GM08714 (cell line): Measurements from ENCODE around the gene ZNF724.
"Not testable (repeated sequence)": the region's sequence is repeated elsewhere in the genome, so short reads cannot be mapped to it uniquely, and the experiment has no call there.

Experiments used
- H3K4me3 ChIP-seq: fragments of 200-500 bp; sonication (Bioruptor generic); 2 replicates; pipeline ENCODE4 v1.5.1; 2014; ENCODE audit warnings: mild to moderate bottlenecking, low read length, inconsistent platforms
- ZNF274 ChIP-seq: IDR thresholded peaks from 2 replicates; pipeline ENCODE4 v1.6.1; 2012; ENCODE audit warnings: mild to moderate bottlenecking, low read depth, low read length

ZNF724 gene

GRCh38 chr19:23249911-23250649 is at the start of gene ZNF724:
TSS of gene ZNF724 (minus strand) at chr19:23250394. CDS start at chr19:23250242, 152 bp downstream.
- no peak for TF ChIP-seq ZNF274

GRCh38 chr19:23294141-23294540 is 43.9 kb upstream of the ZNF724 start:
- no peak for TF ChIP-seq ZNF274
- no peak overlapping the region for H3K4me3 ChIP-seq

More at GRCh38 chr19:23249911-23250649, at the start of gene ZNF724:
- peak within 1 kb of the TSS; percentile 80 for H3K4me3 ChIP-seq

GRCh38 chr19:23289966-23290365 is 39.8 kb upstream of the ZNF724 start:
- H3K4me3 ChIP-seq, result not testable (repeated sequence)

- no peak for TF ChIP-seq ZNF274
- H3K4me3 ChIP-seq, result no peak overlapping the region
These were observed 37.4 kb upstream of the ZNF724 start for GRCh38 chr19:23287620-23288019.

- H3K4me3 ChIP-seq, result no peak overlapping the region
- TF ChIP-seq ZNF274, result no peak
These were observed 36.3 kb upstream of the ZNF724 start for GRCh38 chr19:23286477-23286876.

- H3K4me3 ChIP-seq, result no peak overlapping the region
- TF ChIP-seq ZNF274, result no peak
These were observed 35.8 kb upstream of the ZNF724 start for GRCh38 chr19:23285948-23286347.

- H3K4me3 ChIP-seq, result not testable (repeated sequence)
These were observed 35.1 kb upstream of the ZNF724 start for GRCh38 chr19:23285326-23285725.

GRCh38 chr19:23283925-23284324 is 33.7 kb upstream of the ZNF724 start:
- no peak overlapping the region for H3K4me3 ChIP-seq
- TF ChIP-seq ZNF274, result no peak

GRCh38 chr19:23281663-23282276 is 31.6 kb upstream of the ZNF724 start:
- H3K4me3 ChIP-seq, result no peak overlapping the region
- TF ChIP-seq ZNF274, result no peak

GRCh38 chr19:23278118-23278517 is 27.9 kb upstream of the ZNF724 start:
- not testable (repeated sequence) for H3K4me3 ChIP-seq

GRCh38 chr19:23273590-23274412 is 23.6 kb upstream of the ZNF724 start:
- TF ChIP-seq ZNF274, result no peak
- peak overlapping the region; percentile 85 for H3K4me3 ChIP-seq

- no peak for TF ChIP-seq ZNF274
- peak overlapping the region; percentile 85 for H3K4me3 ChIP-seq
These were observed 22.9 kb upstream of the ZNF724 start for GRCh38 chr19:23273022-23273589.

GRCh38 chr19:23263870-23264590 is 13.8 kb upstream of the ZNF724 start:
- no peak overlapping the region for H3K4me3 ChIP-seq
- no peak for TF ChIP-seq ZNF274

GRCh38 chr19:23263396-23263795 is 13.2 kb upstream of the ZNF724 start:
- no peak for TF ChIP-seq ZNF274
- H3K4me3 ChIP-seq, result no peak overlapping the region
